HG03097 (cell line): ENCODE results near the gene PGLYRP1.

ENCODE experiments used
- ATAC-seq: cut with Tn5 transposase; IDR thresholded peaks from one replicate; pipeline ENCODE4 v1.9.1; 2021; ENCODE audit not compliant: unreplicated experiment, low FRiP score

PGLYRP1 gene, protein sequence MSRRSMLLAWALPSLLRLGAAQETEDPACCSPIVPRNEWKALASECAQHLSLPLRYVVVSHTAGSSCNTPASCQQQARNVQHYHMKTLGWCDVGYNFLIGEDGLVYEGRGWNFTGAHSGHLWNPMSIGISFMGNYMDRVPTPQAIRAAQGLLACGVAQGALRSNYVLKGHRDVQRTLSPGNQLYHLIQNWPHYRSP

DNA sequence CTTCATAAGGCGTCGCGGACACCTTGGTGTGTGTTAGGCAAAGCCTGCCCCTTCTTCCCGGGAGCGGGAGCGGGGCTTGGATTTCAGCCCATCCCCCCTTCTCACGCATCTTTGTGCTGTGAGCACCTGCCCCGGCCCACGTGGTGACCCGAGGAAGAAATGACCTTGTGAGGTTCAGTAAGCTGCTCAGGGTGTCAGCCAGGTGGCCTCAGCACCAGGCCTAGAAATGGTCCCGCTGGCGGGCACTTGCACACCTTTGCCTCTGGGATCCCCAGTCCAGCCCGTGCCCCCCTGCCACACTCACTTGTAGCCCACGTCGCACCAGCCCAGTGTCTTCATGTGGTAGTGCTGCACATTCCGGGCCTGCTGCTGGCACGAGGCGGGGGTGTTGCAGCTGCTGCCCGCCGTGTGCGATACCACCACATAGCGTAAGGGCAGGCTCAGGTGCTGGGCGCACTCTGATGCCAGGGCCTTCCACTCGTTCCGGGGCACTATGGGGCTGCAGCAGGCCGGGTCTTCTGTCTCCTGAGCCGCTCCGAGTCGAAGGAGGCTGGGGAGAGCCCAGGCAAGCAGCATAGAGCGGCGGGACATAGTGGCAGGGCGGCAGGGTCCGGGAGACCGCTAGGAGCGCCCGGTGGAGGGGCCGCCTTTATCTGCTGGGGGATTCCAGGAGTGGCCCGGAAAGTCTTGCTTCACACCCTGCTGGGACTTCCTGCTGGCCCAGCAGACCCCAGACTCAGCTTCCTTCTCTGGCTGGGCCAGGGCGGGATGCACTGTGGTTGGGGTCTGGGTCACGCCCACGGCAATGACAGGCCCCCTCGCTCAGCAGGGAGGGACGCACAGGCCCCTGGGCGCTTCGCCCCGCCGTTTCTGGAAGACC is at the start of gene PGLYRP1:
PGLYRP1 (minus strand) TSS at position 623 of the 880 bp plus-strand sequence; CDS start at position 591, 32 bp downstream.
- ATAC-seq: no peak

DNA sequence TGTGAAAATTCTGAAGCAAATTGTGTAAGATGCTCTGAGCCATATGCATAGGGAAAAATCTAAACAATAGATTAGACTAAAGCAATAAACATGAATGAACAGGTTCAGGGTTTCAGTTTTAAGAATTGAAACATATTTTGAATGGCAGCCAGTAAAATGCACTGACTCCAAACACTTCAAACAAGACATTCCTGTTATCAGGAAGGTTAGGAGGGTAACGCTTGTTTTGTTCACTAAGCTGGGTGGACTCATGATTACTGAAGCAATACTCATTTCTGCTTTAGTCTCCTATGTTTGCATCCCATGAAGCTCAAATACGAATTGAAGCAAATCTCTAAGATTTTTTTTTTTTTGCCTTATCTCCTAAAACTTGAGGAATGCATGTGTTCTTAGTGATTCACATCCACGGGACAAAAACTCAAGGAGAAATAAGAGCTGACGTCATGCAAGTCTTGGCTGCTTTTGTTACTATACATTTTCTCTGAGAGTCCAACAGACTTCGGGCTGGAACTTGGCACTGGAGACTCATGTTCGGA is 47.0 kb upstream of the PGLYRP1 start:
- ATAC-seq: no peak

GRCh38 chr19:46068345-46069258 is 45.7 kb upstream of the PGLYRP1 start:
- no peak for ATAC-seq

DNA sequence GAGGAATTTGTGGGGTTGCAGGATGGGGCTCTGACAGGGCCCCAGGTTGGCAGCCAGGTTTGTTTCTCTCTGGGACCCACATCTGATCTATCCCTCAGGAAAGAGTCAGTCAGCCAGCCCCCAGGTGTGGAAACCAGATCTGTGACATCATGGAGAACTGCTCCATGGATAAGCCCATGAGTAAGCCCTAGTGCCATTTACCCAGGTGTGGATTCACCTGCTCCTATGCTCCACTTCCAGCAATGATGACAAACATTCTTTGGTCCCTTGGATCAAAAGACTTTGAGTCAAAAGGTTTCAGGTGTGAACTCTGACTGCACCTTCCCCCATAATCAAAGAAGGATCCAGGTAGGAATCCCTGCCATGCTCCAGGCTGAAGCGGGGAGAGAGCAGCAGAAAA is 44.8 kb upstream of the PGLYRP1 start:
- ATAC-seq: no peak

GRCh38 chr19:46066471-46066870 is 43.6 kb upstream of the PGLYRP1 start:
- ATAC-seq: no peak

DNA sequence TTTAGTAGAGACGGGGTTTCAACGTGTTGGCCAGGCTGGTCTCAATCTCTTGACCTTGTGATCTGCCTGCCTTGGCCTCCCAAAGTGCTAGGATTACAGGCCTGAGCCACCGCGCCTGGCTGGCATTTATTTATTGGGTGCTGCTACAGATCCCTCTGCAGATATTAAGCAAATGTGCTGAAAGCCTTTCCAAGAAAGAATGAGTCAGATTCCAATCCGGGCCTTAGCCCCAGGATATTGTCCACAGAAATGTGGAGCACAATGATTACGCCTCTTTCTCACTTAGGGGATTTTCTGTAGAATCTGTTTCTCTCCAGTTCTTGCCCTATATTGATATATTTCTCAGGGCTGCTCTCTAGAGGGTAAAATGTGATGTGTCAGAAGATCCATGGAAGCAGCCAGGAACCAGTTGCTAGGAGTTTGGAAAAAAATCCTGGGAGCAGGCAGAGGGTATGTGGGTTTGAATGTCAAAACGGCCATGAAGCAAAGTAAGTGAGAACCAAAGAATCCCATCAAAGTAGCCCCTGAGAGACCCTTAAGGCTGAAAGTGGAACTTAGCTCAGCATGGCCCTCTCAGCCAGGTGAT is 42.7 kb upstream of the PGLYRP1 start:
- no peak for ATAC-seq

DNA sequence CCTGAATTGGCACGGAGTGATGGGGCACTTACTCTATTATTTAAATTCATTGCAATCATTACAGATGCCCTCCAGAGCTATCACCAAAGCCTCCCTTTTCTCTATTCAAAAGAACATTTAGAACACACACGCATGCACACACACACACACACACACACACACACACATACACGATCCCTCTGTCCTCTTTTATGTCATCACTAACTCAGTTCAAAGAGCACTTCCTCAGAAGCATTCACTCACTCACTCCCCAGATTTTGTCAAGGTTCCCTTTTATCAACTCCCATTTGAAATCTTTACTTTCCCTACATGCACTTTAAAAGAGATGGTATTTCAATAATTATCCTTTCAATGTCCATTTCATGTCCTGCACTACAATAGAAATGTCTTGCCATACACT is 40.3 kb upstream of the PGLYRP1 start:
- ATAC-seq: no peak

GRCh38 chr19:46060012-46060411 is 37.2 kb upstream of the PGLYRP1 start:
- no peak for ATAC-seq

GRCh38 chr19:46058778-46059177 is 35.9 kb upstream of the PGLYRP1 start:
- ATAC-seq: no peak

DNA sequence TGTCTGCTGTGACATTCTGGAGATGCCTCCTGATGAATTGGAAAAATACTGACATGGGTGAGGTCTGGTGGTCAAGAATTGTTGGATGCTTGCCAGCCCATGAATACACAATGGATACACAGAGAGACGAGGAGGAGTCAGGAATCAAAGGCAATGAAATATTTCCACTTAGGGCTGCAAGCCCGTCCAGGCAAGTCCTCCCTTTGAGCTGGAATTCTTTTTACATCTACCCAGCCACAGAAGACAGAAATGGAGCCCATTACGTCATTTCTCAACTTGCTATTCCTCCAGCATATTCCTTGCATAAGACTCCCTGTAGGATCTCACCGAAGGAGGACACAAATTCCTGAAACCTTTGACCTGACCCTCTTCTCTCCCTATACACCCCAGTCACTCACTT is 33.7 kb upstream of the PGLYRP1 start:
- no peak for ATAC-seq

DNA sequence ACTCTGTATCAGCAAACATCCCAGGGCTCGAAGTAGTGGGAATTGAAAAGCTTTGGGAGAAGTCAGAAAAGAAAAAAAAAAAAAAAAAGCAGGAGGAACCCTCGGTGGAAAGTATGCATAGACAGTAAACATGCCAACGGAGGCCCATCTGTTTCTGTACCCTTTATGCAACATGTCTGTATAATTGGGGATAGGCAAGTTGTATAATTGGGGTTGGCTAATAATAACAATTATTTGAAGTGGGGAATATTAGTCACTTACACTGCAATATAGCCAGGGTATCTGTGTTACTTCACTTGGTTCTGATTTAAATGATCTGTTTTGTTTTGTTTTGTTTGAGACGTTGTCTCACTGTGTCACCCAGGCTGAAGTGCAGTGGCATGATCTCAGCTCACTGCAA is 30.0 kb upstream of the PGLYRP1 start:
- ATAC-seq: no peak

DNA sequence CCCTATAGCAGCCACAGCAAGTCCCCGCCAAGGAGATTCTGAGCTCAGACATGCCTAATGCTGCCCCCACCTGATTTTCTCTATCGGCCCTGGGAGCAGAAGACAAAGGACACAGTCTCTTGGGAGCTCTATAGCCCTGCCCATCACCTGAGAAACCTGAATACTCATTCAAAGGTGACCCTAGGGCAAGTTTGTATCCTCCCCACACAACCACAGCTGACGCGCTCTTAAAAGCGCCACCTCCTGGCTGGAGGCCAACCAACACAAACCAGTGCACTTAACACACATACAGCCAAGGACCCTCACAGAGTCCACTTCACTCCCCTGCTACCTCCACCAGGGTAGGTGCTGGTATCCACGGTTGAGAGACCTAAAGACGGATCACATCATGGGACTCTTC is 26.7 kb upstream of the PGLYRP1 start:
- no peak for ATAC-seq

DNA sequence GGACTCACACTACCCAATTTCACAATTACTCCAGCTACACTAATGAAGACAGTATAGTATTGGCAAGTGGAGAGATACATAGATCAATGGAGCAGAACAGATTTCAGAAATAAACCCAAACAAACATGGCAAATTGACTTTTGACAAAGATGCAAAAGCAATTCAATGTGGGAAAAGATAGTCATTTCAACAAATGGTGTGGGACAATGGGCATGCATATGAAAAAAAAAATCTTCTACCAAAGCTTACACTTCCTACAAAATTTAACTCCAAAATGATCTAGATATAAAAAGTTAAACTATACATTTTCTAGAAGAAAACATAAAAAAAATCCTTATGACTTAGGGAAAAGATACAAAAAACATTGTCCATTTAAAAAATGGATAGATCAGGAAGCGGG is 20.7 kb upstream of the PGLYRP1 start:
- ATAC-seq: no peak

GRCh38 chr19:46042252-46042883 is 19.5 kb upstream of the PGLYRP1 start:
- ATAC-seq: no peak

GRCh38 chr19:46040952-46041500 is 18.2 kb upstream of the PGLYRP1 start, which contains the start of gene IGFL4:
Gene IGFL4, minus strand, starts transcription at chr19:46041002. Its CDS starts 40 bp downstream, at chr19:46040962.
- ATAC-seq: no peak

DNA sequence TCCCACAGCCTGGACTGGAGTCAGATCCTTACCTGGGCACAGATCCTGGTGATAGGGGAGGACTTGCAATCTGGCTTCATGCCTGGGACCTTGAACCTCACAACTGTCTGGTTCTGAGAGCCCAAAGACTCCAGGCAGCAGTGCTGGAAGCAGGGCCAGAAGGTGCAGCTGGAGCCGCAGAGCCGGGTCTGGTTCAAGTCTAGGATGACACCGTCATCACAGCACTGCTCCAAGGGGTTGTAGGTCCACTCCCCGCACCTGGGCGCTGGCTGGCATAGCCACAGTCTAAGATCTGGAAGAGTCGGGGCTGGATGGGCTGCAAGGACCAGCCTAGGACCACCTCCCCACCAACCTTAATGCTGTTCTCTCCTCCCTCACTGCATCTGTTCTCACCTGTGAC is 17.3 kb upstream of the PGLYRP1 start:
- no peak for ATAC-seq

DNA sequence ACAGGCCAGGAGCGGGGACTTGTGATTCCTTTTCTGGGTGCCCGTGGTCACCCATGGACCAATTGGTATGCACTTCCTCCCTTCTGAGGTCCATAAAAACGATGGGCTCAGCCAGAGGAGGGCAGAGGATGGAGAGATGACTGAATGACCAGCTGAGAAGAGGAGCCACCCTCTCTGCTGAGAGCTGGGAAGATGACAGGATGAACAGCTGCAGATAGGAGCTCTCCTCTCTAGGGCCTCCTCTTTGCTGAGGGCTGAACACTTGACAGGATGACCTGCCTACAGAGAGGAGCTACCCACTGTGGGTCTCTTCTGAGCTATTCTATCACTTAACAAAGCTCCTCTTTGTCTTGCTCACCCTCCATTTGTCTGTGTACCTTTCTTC is 13.9 kb upstream of the PGLYRP1 start:
- ATAC-seq: no peak

DNA sequence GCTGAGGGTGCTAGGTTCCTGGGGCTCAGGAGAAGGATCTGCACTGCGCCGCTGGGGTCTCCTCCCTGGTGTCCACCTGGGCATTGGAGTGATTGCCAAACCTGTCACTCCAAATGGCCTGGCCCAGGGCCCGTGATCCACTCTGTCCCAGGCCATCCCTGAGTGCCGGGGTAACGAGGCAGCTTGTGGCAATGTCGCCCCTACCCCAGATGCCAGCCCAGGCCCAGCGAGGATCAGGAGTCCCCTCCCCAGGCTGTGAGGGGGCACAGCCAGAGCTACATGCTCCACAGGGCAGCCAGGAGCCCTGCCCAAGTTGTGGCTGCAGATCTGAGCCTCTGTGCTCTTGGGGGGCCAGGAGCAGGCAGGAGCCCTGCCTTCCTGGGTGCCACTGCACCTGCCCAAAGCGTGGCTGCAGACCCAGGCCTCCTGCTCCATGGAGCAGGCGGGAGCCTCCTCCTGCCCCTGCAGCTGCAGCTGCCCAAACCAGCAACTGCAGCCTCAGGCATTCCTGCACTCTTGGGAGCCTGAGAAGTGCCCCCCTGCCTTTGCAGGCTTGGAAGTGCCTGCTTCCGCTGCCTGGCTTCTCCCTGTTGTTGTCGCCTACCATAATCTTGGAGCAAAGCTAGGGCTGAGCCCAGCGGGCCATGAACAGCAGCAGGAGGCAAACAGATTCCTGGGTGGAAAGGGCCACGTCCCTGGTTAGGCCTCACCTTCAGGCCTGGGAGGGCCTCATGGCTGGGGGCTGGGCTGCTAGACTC is 13.3 kb upstream of the PGLYRP1 start:
- ATAC-seq: no peak

GRCh38 chr19:46035546-46035945 is 12.7 kb upstream of the PGLYRP1 start:
- no peak for ATAC-seq
